Measurements from ENCODE around the gene GNG2. TPM values are rescaled to one million over a fixed set of nuclear protein-coding genes. Genes with fewer than 3 reads are reported as not detected.

Gene GNG2
- total and polyA plus RNA-seq, 5 donors, result 6.7 to 18.2 (median 14.3) TPM

- Histone ChIP-seq H3K9me3 (ENCODE audit: control insufficient read depth, low read length) (no peaks in the 10 kb centered on the region), H3K27me3 (ENCODE audit: control insufficient read depth, insufficient read depth) (no peaks in the 10 kb centered on the region), H3K27ac (ENCODE audit: low read length) (no peak overlapping the region), H3K4me3 (ENCODE audit: low read length) (no peak overlapping the region), H3K4me1 (ENCODE audit: control insufficient read depth, insufficient read depth, low read length) (no peaks in the 10 kb centered on the region)
- no peak for ATAC-seq
- no peak for DNase-seq
- intact Hi-C loops (cut with DNase I), result loop anchor here in 2 of 4 donors (10.0 kb wide), 2 partner anchors 95 to 165 kb away; no protein-coding TSS in a partner anchor
- 65% methylated on average over 6 of the region's 6 CpGs for WGBS
Observed at GRCh38 chr14:51969852-51970540, 109.6 kb downstream of the GNG2 start.

DNA sequence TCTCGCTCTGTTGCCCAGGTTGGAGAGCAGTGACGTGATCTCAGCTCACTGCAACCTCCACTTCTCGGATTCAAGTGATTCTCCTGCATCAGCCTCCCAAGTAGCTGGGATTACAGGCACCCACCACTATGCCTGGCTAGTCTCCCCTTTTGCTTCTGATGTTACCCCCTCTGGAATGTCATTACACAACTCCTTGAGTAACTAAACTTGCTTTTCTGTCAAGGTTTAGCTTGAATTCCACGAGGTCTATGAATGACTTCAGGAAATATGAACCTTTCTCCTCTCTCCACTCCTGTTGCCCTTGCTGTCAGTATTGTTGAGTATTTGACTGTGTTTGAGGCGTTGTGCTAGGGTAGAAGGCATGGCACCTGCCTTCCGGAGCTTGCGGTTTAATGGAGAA, 112.2 kb downstream of the GNG2 start:
- no peaks in the 10 kb centered on the region for H3K9me3 ChIP-seq (ENCODE audit: control insufficient read depth, low read length)
- 96% methylated on average over 7 of the region's 7 CpGs for WGBS
- no peaks in the 10 kb centered on the region for H3K4me1 ChIP-seq (ENCODE audit: control insufficient read depth, insufficient read depth, low read length)
- DNase-seq, result no peak
- no peaks in the 10 kb centered on the region for H3K27me3 ChIP-seq (ENCODE audit: control insufficient read depth, insufficient read depth)
- H3K4me3 ChIP-seq (ENCODE audit: low read length), result no peak overlapping the region
- no peak for ATAC-seq
- no peak overlapping the region for H3K27ac ChIP-seq (ENCODE audit: low read length)
- intact Hi-C loops (cut with DNase I), result loop anchor here in 2 of 4 donors (10.0 kb wide), 2 partner anchors 98 to 168 kb away; no protein-coding TSS in a partner anchor

DNA sequence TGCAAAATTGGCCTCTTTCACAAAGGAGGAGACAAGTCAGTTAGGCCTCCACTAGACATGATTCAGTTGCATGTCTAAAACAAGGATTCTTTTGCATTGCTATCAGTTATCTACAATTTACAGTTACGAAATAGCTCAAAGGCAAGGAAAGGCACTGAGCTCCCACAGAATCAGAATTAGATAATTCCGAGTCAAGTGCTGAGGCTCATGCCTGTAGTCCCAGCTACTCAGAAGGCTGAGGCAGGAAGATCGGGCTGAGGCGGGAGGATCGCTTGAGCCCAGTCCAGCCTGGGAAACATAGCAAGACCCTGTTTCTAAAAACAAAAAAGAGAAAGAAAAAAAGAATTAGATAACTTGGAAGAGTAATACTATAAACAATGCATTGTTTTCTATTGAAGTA, 116.7 kb downstream of the GNG2 start:
- Histone ChIP-seq H3K4me3 (ENCODE audit: low read length) (no peak overlapping the region), H3K4me1 (ENCODE audit: control insufficient read depth, insufficient read depth, low read length) (no peaks in the 10 kb centered on the region), H3K9me3 (ENCODE audit: control insufficient read depth, low read length) (no peaks in the 10 kb centered on the region), H3K27ac (ENCODE audit: low read length) (no peak overlapping the region), H3K27me3 (ENCODE audit: control insufficient read depth, insufficient read depth) (no peaks in the 10 kb centered on the region)
- peak; percentile 42 to 46 for ATAC-seq
- peak; percentile 14 to 61 (median 54) for DNase-seq
- intact Hi-C loops (cut with DNase I), result loop anchor here in 2 of 4 donors (10.0 kb wide), 2 partner anchors 102 to 172 kb away; no protein-coding TSS in a partner anchor
- 62% methylated on average over 5 of the region's 5 CpGs for WGBS

- 22% methylated on average over 2 of the region's 2 CpGs for WGBS
- Histone ChIP-seq H3K4me1 (ENCODE audit: control insufficient read depth, insufficient read depth, low read length) (no peaks in the 10 kb centered on the region), H3K27me3 (ENCODE audit: control insufficient read depth, insufficient read depth) (no peaks in the 10 kb centered on the region), H3K4me3 (ENCODE audit: low read length) (no peak overlapping the region), H3K9me3 (ENCODE audit: control insufficient read depth, low read length) (no peaks in the 10 kb centered on the region), H3K27ac (ENCODE audit: low read length) (peak overlapping the region; percentile 49)
- intact Hi-C loops (cut with DNase I), result loop anchor here in 2 of 4 donors (10.0 kb wide), 2 partner anchors 104 to 174 kb away; no protein-coding TSS in a partner anchor
- ATAC-seq (peak; percentile 73 to 80), DNase-seq (peak in 2 of 3 donors; percentile 16 to 40)
Observed at GRCh38 chr14:51978681-51979085, 118.3 kb downstream of the GNG2 start.

- Histone ChIP-seq H3K27ac (ENCODE audit: low read length) (peak overlapping the region; percentile 49), H3K27me3 (ENCODE audit: control insufficient read depth, insufficient read depth) (no peaks in the 10 kb centered on the region), H3K4me1 (ENCODE audit: control insufficient read depth, insufficient read depth, low read length) (no peaks in the 10 kb centered on the region), H3K9me3 (ENCODE audit: control insufficient read depth, low read length) (no peaks in the 10 kb centered on the region), H3K4me3 (ENCODE audit: low read length) (no peak overlapping the region)
- peak; percentile 75 to 82 for ATAC-seq
- intact Hi-C loops (cut with DNase I), result loop anchor here in 2 of 4 donors (10.0 kb wide), 2 partner anchors 104 to 174 kb away; no protein-coding TSS in a partner anchor
- 22% methylated on average over 17 of the region's 17 CpGs for WGBS
- peak; percentile 78 to 92 (median 89) for DNase-seq
Observed at GRCh38 chr14:51979088-51979709, 118.8 kb downstream of the GNG2 start.

- Histone ChIP-seq H3K27ac (ENCODE audit: low read length) (no peak overlapping the region), H3K4me3 (ENCODE audit: low read length) (no peak overlapping the region), H3K27me3 (ENCODE audit: control insufficient read depth, insufficient read depth) (no peaks in the 10 kb centered on the region), H3K4me1 (ENCODE audit: control insufficient read depth, insufficient read depth, low read length) (no peaks in the 10 kb centered on the region), H3K9me3 (ENCODE audit: control insufficient read depth, low read length) (no peaks in the 10 kb centered on the region)
- intact Hi-C loops (cut with DNase I), result loop anchor here in 2 of 4 donors (10.0 kb wide), 1 partner anchor 197 kb away; no protein-coding TSS in a partner anchor
- DNase-seq, result no peak
- ATAC-seq, result no peak
- 86% methylated on average over 4 of the region's 4 CpGs for WGBS
Observed at GRCh38 chr14:51981218-51981854, 120.9 kb downstream of the GNG2 start.

GRCh38 chr14:51988221-51988620, 127.8 kb downstream of the GNG2 start:
- WGBS, result 40% methylated on average over 1 of the region's 1 CpG
- Histone ChIP-seq H3K9me3 (ENCODE audit: control insufficient read depth, low read length) (no peaks in the 10 kb centered on the region), H3K4me3 (ENCODE audit: low read length) (no peak overlapping the region), H3K4me1 (ENCODE audit: control insufficient read depth, insufficient read depth, low read length) (no peaks in the 10 kb centered on the region), H3K27ac (ENCODE audit: low read length) (no peak overlapping the region), H3K27me3 (ENCODE audit: control insufficient read depth, insufficient read depth) (no peaks in the 10 kb centered on the region)
- ATAC-seq, result no peak
- intact Hi-C loops (cut with DNase I), result loop anchor here in 2 of 4 donors (10.0 kb wide), 1 partner anchor 203 kb away; no protein-coding TSS in a partner anchor
- DNase-seq, result no peak

GRCh38 chr14:51989293-51990234, 129.2 kb downstream of the GNG2 start, which contains the start of gene RTRAF:
Gene RTRAF, plus strand, starts transcription at chr14:51989546. Its CDS starts 94 bp downstream, at chr14:51989640.
- WGBS, result under 1% methylated on average over 72 of the region's 72 CpGs
- H3K4me3 ChIP-seq (ENCODE audit: low read length), result peak within 1 kb of the TSS; percentile 76

DNA sequence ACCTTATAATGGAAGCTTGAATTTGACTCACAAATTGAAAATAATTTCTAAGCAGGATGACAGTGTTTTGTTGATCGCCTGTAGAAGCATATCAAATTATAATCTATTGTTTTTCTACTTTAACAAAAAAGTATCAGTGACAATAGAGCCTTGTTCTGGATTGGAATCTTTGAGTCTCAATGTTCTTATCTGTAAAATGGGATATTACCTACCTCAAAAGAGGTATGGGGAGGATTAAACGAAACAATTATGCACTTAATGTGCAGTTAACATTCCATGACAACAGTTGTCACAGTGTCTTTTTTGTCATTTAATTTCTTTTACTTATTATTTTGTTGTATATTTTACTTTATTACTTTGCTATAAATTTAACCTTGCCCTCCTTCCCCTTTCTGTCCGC, 130.1 kb downstream of the GNG2 start:
- Histone ChIP-seq H3K4me1 (ENCODE audit: control insufficient read depth, insufficient read depth, low read length) (no peaks in the 10 kb centered on the region), H3K27me3 (ENCODE audit: control insufficient read depth, insufficient read depth) (no peaks in the 10 kb centered on the region), H3K9me3 (ENCODE audit: control insufficient read depth, low read length) (no peaks in the 10 kb centered on the region), H3K4me3 (ENCODE audit: low read length) (peak overlapping the region; percentile 76), H3K27ac (ENCODE audit: low read length) (no peak overlapping the region)
- intact Hi-C loops (cut with DNase I), result no loop called here
- 71% methylated on average over 3 of the region's 3 CpGs for WGBS
- DNase-seq, result no peak
- no peak for ATAC-seq

More at GRCh38 chr14:51989293-51990234, 129.2 kb downstream of the GNG2 start, which contains the start of gene RTRAF:
- Histone ChIP-seq H3K27me3 (ENCODE audit: control insufficient read depth, insufficient read depth) (no peaks in the 10 kb centered on the region), H3K9me3 (ENCODE audit: control insufficient read depth, low read length) (no peaks in the 10 kb centered on the region), H3K4me1 (ENCODE audit: control insufficient read depth, insufficient read depth, low read length) (no peaks in the 10 kb centered on the region), H3K27ac (ENCODE audit: low read length) (peak within 1 kb of the TSS; percentile 53)
- ATAC-seq (peak; percentile 99 to 100), DNase-seq (peak; percentile 96 to 98 (median 97))
- intact Hi-C loops (cut with DNase I), result loop anchor here in 2 of 4 donors (10.0 kb wide), 1 partner anchor 205 kb away; no protein-coding TSS in a partner anchor

Data from right cardiac atrium (tissue), 5 donors.